HepG2 (cell line): ENCODE data around the gene POLG2. TPM values are rescaled to one million over a fixed set of nuclear protein-coding genes. Genes with fewer than 3 reads are reported as not detected.

Experiments used
- BRD4 ChIP-seq: sonication (generic); formaldehyde crosslinking; IDR thresholded peaks from 2 replicates; pipeline ENCODE4 v1.4.0; 2020; ENCODE audit warnings: missing genetic modification reagents
- CREB1 ChIP-seq, 2 experiments: fragments of 450-650 bp in 1 of 2; IDR thresholded peaks; 2 replicates each; pipeline ENCODE4 v1.6.1; 2016 to 2017; ENCODE audit warnings: control low read depth in 1 of 2, mild to moderate bottlenecking in 1 of 2, missing compliant biosample characterization in 1 of 2, missing genetic modification characterization in 1 of 2
- ERF ChIP-seq: IDR thresholded peaks from 2 replicates; pipeline ENCODE4 v1.6.1; 2018; ENCODE audit warnings: missing biosample characterization, missing genetic modification reagents
- GABPB1 ChIP-seq: IDR thresholded peaks from 2 replicates; pipeline ENCODE4 v1.6.1; 2016; ENCODE audit warnings: mild to moderate bottlenecking, missing genetic modification reagents, moderate library complexity, missing compliant biosample characterization
- KDM6A ChIP-seq: IDR thresholded peaks from 2 replicates; pipeline ENCODE4 v1.6.1; 2016; ENCODE audit warnings: low read depth
- MAF1 ChIP-seq: sonication (generic); formaldehyde crosslinking; IDR thresholded peaks from 2 replicates; pipeline ENCODE4 v1.5.0; 2020; ENCODE audit warnings: missing genetic modification reagents, borderline replicate concordance
- NR1H2 ChIP-seq: sonication (generic); formaldehyde crosslinking; IDR thresholded peaks from 2 replicates; pipeline ENCODE4 v1.8.1; 2022; ENCODE audit warnings: low read depth, missing genetic modification reagents, borderline replicate concordance
- NR2F1 ChIP-seq, 2 experiments: fragments of 450-650 bp in 1 of 2; formaldehyde crosslinking in 1 of 2; IDR thresholded peaks; 2 replicates each; pipeline versions ENCODE4 v1.5.0 to v1.6.1; 2016 to 2020; ENCODE audit warnings: mild to moderate bottlenecking in 1 of 2, missing compliant biosample characterization in 1 of 2, missing genetic modification reagents in 1 of 2, moderate library complexity in 1 of 2
- PHF5A ChIP-seq: IDR thresholded peaks from one replicate; pipeline ENCODE4 v1.6.1; 2018; ENCODE audit warnings: low read depth, missing genetic modification reagents; ENCODE audit not compliant: unreplicated experiment
- PTBP1 ChIP-seq: fragments of 200-400 bp; formaldehyde crosslinking; IDR thresholded peaks from 2 replicates; pipeline ENCODE4 v1.6.1; 2018; ENCODE audit warnings: low read length, low read depth; ENCODE audit not compliant: poor library complexity, severe bottlenecking
- RBFOX2 ChIP-seq: fragments of 200-400 bp; formaldehyde crosslinking; IDR thresholded peaks from 2 replicates; pipeline ENCODE4 v1.6.1; 2017; ENCODE audit warnings: low read depth, mild to moderate bottlenecking, low read length
- SNAPC2 ChIP-seq: sonication (generic); formaldehyde crosslinking; IDR thresholded peaks from 2 replicates; pipeline ENCODE4 v1.8.1; 2022; ENCODE audit warnings: mild to moderate bottlenecking, missing genetic modification reagents
- ZBTB3 ChIP-seq: sonication (generic); formaldehyde crosslinking; IDR thresholded peaks from 2 replicates; pipeline ENCODE4 v1.4.0; 2020; ENCODE audit warnings: low read depth, mild to moderate bottlenecking, moderate library complexity, missing genetic modification reagents, borderline replicate concordance
- ZIK1 ChIP-seq: sonication (generic); formaldehyde crosslinking; IDR thresholded peaks from 2 replicates; pipeline ENCODE4 v1.5.0; 2020; ENCODE audit warnings: mild to moderate bottlenecking, low read depth, missing genetic modification reagents, borderline replicate concordance
- ZKSCAN5 ChIP-seq: sonication (generic); formaldehyde crosslinking; IDR thresholded peaks from 2 replicates; pipeline ENCODE4 v1.5.1; 2020; ENCODE audit warnings: mild to moderate bottlenecking, missing genetic modification reagents
- ZNF143 ChIP-seq: sonication (generic); formaldehyde crosslinking; IDR thresholded peaks from 2 replicates; pipeline ENCODE4 v1.4.0; 2020; ENCODE audit warnings: missing genetic modification reagents
- ZNF431 ChIP-seq: sonication (generic); formaldehyde crosslinking; IDR thresholded peaks from 2 replicates; pipeline ENCODE4 v1.9.0; 2022; ENCODE audit warnings: missing genetic modification reagents, low read depth, mild to moderate bottlenecking, borderline replicate concordance
- ZNF432 ChIP-seq: sonication (generic); formaldehyde crosslinking; IDR thresholded peaks from 2 replicates; pipeline ENCODE4 v1.5.0; 2020; ENCODE audit warnings: missing genetic modification reagents, mild to moderate bottlenecking, borderline replicate concordance
- ZNF446 ChIP-seq: sonication (generic); formaldehyde crosslinking; IDR thresholded peaks from 2 replicates; pipeline ENCODE4 v1.5.0; 2020; ENCODE audit warnings: mild to moderate bottlenecking, missing genetic modification reagents
- ZNF572 ChIP-seq: sonication (generic); formaldehyde crosslinking; IDR thresholded peaks from 2 replicates; pipeline ENCODE4 v1.5.1; 2020; ENCODE audit warnings: mild to moderate bottlenecking, missing genetic modification reagents
- ZNF589 ChIP-seq: sonication (generic); formaldehyde crosslinking; conservative IDR thresholded peaks from 2 replicates; pipeline ENCODE4 v1.8.0; 2022; ENCODE audit warnings: mild to moderate bottlenecking, moderate library complexity, missing genetic modification reagents
- polyA plus RNA-seq, 8 experiments: library from polyadenylated mRNA; depleted of rRNA in 3 of 8; stranded (reverse) in 7 of 8; unstranded in 1 of 8; fragments of >200 nt; fragmentation: Illumina TruSeq in 4 of 8; extraction: Trizol in 4 of 8; gene quantifications; 2 replicates each; pipeline versions ENCODE4 v1.2.1 to v1.2.3, GENCODE V29; 2011 to 2016; ENCODE audit warnings: low read depth in 4 of 8, missing spikeins in 1 of 8, mixed read lengths in 1 of 8; ENCODE audit not compliant: insufficient read depth in 1 of 8
- total RNA-seq, 5 experiments: library from RNA; depleted of rRNA; stranded (reverse); fragments of >200 nt; fragmentation: Illumina TruSeq; extraction: Trizol; gene quantifications; 2 replicates each; pipeline ENCODE4 v1.2.3, GENCODE V29; 2016; ENCODE audit warnings: low read depth in 1 of 5
- TF ChIP-seq, protein P1 (sequence below): IDR thresholded peaks from 2 replicates; pipeline ENCODE4 v1.4.0; 2020; ENCODE audit warnings: mild to moderate bottlenecking, missing genetic modification reagents
- TF ChIP-seq, protein P2 (sequence below): sonication (generic); formaldehyde crosslinking; IDR thresholded peaks from 2 replicates; pipeline ENCODE4 v1.4.0; 2020; ENCODE audit warnings: missing genetic modification reagents
- TF ChIP-seq, protein P3 (sequence below): sonication (generic); formaldehyde crosslinking; IDR thresholded peaks from 2 replicates; pipeline ENCODE4 v1.5.1; 2020; ENCODE audit warnings: missing genetic modification reagents, mild to moderate bottlenecking, borderline replicate concordance

Gene POLG2
- total and polyA plus RNA-seq, 2 of the 13 experiments (the other 11 are each of a cell fraction or from before 2014, with no cell fraction given): 21.1 to 25.5 TPM

DNA sequence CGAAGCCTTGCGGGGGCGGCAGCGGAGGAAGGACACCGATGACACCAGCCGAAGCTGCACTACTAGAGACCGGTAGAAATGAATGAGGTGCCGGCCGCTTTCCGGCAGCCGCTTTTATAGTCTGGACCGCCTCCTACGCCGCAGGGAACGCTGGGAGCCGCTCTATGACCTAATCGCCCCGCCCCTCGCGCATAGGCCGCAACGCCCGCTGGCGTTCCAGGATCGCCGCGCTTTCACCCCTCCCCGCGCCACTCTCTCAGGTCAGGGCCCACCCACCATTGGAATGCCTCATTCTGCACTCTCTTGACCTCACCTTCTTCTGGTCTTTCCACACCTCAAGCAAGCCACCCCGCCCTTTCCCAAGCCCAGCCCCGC, 9.3 kb upstream of the POLG2 start, which contains the start of gene DDX5 (continued):
- 0 out of 2 replicates have a peak, but pooled peaks have one; percentile 58 for TF ChIP-seq NR1H2
- TF ChIP-seq SNAPC2 (CRISPR knock-in tag): no peak
- no peak for TF ChIP-seq KDM6A (CRISPR knock-in tag)
- TF ChIP-seq, protein P1, sequence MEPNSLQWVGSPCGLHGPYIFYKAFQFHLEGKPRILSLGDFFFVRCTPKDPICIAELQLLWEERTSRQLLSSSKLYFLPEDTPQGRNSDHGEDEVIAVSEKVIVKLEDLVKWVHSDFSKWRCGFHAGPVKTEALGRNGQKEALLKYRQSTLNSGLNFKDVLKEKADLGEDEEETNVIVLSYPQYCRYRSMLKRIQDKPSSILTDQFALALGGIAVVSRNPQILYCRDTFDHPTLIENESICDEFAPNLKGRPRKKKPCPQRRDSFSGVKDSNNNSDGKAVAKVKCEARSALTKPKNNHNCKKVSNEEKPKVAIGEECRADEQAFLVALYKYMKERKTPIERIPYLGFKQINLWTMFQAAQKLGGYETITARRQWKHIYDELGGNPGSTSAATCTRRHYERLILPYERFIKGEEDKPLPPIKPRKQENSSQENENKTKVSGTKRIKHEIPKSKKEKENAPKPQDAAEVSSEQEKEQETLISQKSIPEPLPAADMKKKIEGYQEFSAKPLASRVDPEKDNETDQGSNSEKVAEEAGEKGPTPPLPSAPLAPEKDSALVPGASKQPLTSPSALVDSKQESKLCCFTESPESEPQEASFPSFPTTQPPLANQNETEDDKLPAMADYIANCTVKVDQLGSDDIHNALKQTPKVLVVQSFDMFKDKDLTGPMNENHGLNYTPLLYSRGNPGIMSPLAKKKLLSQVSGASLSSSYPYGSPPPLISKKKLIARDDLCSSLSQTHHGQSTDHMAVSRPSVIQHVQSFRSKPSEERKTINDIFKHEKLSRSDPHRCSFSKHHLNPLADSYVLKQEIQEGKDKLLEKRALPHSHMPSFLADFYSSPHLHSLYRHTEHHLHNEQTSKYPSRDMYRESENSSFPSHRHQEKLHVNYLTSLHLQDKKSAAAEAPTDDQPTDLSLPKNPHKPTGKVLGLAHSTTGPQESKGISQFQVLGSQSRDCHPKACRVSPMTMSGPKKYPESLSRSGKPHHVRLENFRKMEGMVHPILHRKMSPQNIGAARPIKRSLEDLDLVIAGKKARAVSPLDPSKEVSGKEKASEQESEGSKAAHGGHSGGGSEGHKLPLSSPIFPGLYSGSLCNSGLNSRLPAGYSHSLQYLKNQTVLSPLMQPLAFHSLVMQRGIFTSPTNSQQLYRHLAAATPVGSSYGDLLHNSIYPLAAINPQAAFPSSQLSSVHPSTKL (CRISPR knock-in tag): peak; percentile 5; the same call in 1 of the 2 replicates
- no peak for TF ChIP-seq PHF5A (CRISPR knock-in tag)
- TF ChIP-seq MAF1 (CRISPR knock-in tag): no peak
- peak; percentile 53; the same call in 1 of the 2 replicates for TF ChIP-seq ZNF431 (CRISPR knock-in tag)
- TF ChIP-seq, protein P2, sequence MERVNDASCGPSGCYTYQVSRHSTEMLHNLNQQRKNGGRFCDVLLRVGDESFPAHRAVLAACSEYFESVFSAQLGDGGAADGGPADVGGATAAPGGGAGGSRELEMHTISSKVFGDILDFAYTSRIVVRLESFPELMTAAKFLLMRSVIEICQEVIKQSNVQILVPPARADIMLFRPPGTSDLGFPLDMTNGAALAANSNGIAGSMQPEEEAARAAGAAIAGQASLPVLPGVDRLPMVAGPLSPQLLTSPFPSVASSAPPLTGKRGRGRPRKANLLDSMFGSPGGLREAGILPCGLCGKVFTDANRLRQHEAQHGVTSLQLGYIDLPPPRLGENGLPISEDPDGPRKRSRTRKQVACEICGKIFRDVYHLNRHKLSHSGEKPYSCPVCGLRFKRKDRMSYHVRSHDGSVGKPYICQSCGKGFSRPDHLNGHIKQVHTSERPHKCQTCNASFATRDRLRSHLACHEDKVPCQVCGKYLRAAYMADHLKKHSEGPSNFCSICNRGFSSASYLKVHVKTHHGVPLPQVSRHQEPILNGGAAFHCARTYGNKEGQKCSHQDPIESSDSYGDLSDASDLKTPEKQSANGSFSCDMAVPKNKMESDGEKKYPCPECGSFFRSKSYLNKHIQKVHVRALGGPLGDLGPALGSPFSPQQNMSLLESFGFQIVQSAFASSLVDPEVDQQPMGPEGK (CRISPR knock-in tag): peak; percentile 82; the same call in 1 of the 2 replicates
- TF ChIP-seq ZNF446: peak; percentile 36; the same call in 1 of the 2 replicates
- TF ChIP-seq ZIK1 (CRISPR knock-in tag): 0 out of 2 replicates have a peak, but pooled peaks have one; percentile 80
- TF ChIP-seq, protein P3, sequence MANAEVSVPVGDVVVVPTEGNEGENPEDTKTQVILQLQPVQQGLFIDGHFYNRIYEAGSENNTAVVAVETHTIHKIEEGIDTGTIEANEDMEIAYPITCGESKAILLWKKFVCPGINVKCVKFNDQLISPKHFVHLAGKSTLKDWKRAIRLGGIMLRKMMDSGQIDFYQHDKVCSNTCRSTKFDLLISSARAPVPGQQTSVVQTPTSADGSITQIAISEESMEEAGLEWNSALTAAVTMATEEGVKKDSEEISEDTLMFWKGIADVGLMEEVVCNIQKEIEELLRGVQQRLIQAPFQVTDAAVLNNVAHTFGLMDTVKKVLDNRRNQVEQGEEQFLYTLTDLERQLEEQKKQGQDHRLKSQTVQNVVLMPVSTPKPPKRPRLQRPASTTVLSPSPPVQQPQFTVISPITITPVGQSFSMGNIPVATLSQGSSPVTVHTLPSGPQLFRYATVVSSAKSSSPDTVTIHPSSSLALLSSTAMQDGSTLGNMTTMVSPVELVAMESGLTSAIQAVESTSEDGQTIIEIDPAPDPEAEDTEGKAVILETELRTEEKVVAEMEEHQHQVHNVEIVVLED (CRISPR knock-in tag): no peak
- no peak; the same call in 1 of the 2 replicates for TF ChIP-seq ZNF572 (CRISPR knock-in tag)
- TF ChIP-seq CREB1 (IDR thresholded peaks at IDR 0.05): no peak
- TF ChIP-seq CREB1 (CRISPR knock-in tag; IDR thresholded peaks at IDR 0.05): no peak
- no peak for TF ChIP-seq ZNF432 (CRISPR knock-in tag)
- no peak for TF ChIP-seq ZNF589 (CRISPR knock-in tag)
- TF ChIP-seq ERF (CRISPR knock-in tag): no peak
- TF ChIP-seq NR2F1 (CRISPR knock-in tag; IDR thresholded peaks at IDR 0.05): peak in 1 of 2 experiments; percentile 34; a peak in 2 of 4 replicates
- TF ChIP-seq RBFOX2: peak; percentile 92
- no peak for TF ChIP-seq PTBP1
- no peak for TF ChIP-seq ZBTB3 (CRISPR knock-in tag)
- TF ChIP-seq ZNF143 (CRISPR knock-in tag): peak; percentile 89
- no peak for TF ChIP-seq ZKSCAN5 (CRISPR knock-in tag)
- TF ChIP-seq BRD4 (CRISPR knock-in tag): no peak
- no peak for TF ChIP-seq GABPB1 (CRISPR knock-in tag)
